ENCODE data around the gene ZC2HC1B. TPM values are rescaled to one million over a fixed set of nuclear protein-coding genes. Genes with fewer than 3 reads are reported as not detected.

The ZC2HC1B gene
- total RNA-seq, 3 donors from 2014 or later (not counting 1 experiment from before 2014, with no cell fraction given) = not detected

GRCh38 chr6:143842902-143843676, 21.2 kb upstream of the ZC2HC1B start, which contains the start of gene LTV1:
Gene LTV1 (plus strand): TSS chr6:143843338. CDS start chr6:143843478, 140 bp downstream.
- Histone ChIP-seq H3K27ac (ENCODE audit: low read length) (peak within 1 kb of the TSS; percentile 94), H3K36me3 (ENCODE audit: control insufficient read depth, insufficient read depth, low read length) (peaks cover 33% of the 10 kb centered on the region), H3K4me1 (ENCODE audit: control insufficient read depth, insufficient read depth, low read length) (peaks cover 21% of the 10 kb centered on the region), H3K27me3 (ENCODE audit: control insufficient read depth, insufficient read depth, low read length) (no peaks in the 10 kb centered on the region), H3K9me3 (ENCODE audit: control insufficient read depth, insufficient read depth, low read length) (no peaks in the 10 kb centered on the region), H3K4me3 (ENCODE audit: low read length) (peak within 1 kb of the TSS; percentile 98)
- intact Hi-C loops (cut with micrococcal nuclease) = loop anchor here (5.0 to 10.0 kb wide), 2 partner anchors 268 to 391 kb away; partner anchors contain the start of genes ADAT2 and PEX3
- Mint-ChIP-seq H3K4me3 (peak within 1 kb of the TSS; percentile 93), H3K27me3 (ENCODE audit: low read depth in 2 of 2) (peaks cover 0 to 5% of the 10 kb centered on the region in 2 donors), H3K9me3 (no peaks in the 10 kb centered on the region), H3K4me1 (peaks cover 17 to 18% of the 10 kb centered on the region in 2 donors), H3K36me3 (peaks cover under 1% of the 10 kb centered on the region), H3K27ac (peak within 1 kb of the TSS; percentile 94)
- ATAC-seq = peak; percentile 97 to 99 (median 98)
- peak; percentile 90 to 96 for DNase-seq
- under 1% methylated on average over 64 of the region's 64 CpGs for WGBS (ENCODE audit: insufficient coverage)
- no peak for TF ChIP-seq CTCF (IDR thresholded peaks at IDR 0.05)

GRCh38 chr6:143843677-143843999, 20.6 kb upstream of the ZC2HC1B start:
- Mint-ChIP-seq H3K36me3 (peaks cover 6% of the 10 kb centered on the region), H3K9me3 (no peaks in the 10 kb centered on the region), H3K4me3 (peak overlapping the region; percentile 93), H3K27ac (peak overlapping the region; percentile 94), H3K4me1 (peaks cover 18 to 22% of the 10 kb centered on the region in 2 donors), H3K27me3 (ENCODE audit: low read depth in 2 of 2) (peaks cover 0 to 5% of the 10 kb centered on the region in 2 donors)
- no peaks in the 10 kb centered on the region for H3K27me3 ChIP-seq (ENCODE audit: control insufficient read depth, insufficient read depth, low read length)
- peak overlapping the region; percentile 98 for H3K4me3 ChIP-seq (ENCODE audit: low read length)
- no peaks in the 10 kb centered on the region for H3K9me3 ChIP-seq (ENCODE audit: control insufficient read depth, insufficient read depth, low read length)
- H3K36me3 ChIP-seq (ENCODE audit: control insufficient read depth, insufficient read depth, low read length) = peaks cover 38% of the 10 kb centered on the region
- intact Hi-C loops (cut with micrococcal nuclease) = loop anchor here (5.0 to 10.0 kb wide), 2 partner anchors 269 to 391 kb away; partner anchors contain the start of genes ADAT2 and PEX3
- H3K4me1 ChIP-seq (ENCODE audit: control insufficient read depth, insufficient read depth, low read length) = peaks cover 21% of the 10 kb centered on the region
- no peak for DNase-seq
- TF ChIP-seq CTCF (IDR thresholded peaks at IDR 0.05) = no peak
- WGBS (ENCODE audit: insufficient coverage) = 0% methylated on average over 9 of the region's 9 CpGs
- H3K27ac ChIP-seq (ENCODE audit: low read length) = peak overlapping the region; percentile 94
- peak in 1 of 3 donors; percentile 15 for ATAC-seq

GRCh38 chr6:143844006-143844405, 20.3 kb upstream of the ZC2HC1B start:
- Histone ChIP-seq H3K4me3 (ENCODE audit: low read length) (peak overlapping the region; percentile 98), H3K27ac (ENCODE audit: low read length) (peak overlapping the region; percentile 94), H3K27me3 (ENCODE audit: control insufficient read depth, insufficient read depth, low read length) (no peaks in the 10 kb centered on the region), H3K4me1 (ENCODE audit: control insufficient read depth, insufficient read depth, low read length) (peaks cover 21% of the 10 kb centered on the region), H3K36me3 (ENCODE audit: control insufficient read depth, insufficient read depth, low read length) (peaks cover 41% of the 10 kb centered on the region), H3K9me3 (ENCODE audit: control insufficient read depth, insufficient read depth, low read length) (no peaks in the 10 kb centered on the region)
- ATAC-seq (no peak), DNase-seq (no peak)
- peak overlapping the region; percentile 94 for H3K27ac Mint-ChIP-seq
- peak overlapping the region; percentile 93 for H3K4me3 Mint-ChIP-seq
- H3K4me1 Mint-ChIP-seq = peaks cover 18 to 25% of the 10 kb centered on the region in 2 donors
- peaks cover 10% of the 10 kb centered on the region for H3K36me3 Mint-ChIP-seq
- intact Hi-C loops (cut with micrococcal nuclease) = loop anchor here (5.0 to 10.0 kb wide), 2 partner anchors 269 to 392 kb away; partner anchors contain the start of genes ADAT2 and PEX3
- no peaks in the 10 kb centered on the region for H3K9me3 Mint-ChIP-seq
- TF ChIP-seq CTCF (IDR thresholded peaks at IDR 0.05) = no peak
- H3K27me3 Mint-ChIP-seq (ENCODE audit: low read depth in 2 of 2) = peaks cover 0 to 5% of the 10 kb centered on the region in 2 donors
- 10% methylated on average over 4 of the region's 4 CpGs for WGBS (ENCODE audit: insufficient coverage)

Measured in natural killer cell (primary cell).